ENCODE data around the gene CYP4F11. TPM values are rescaled to one million over a fixed set of nuclear protein-coding genes. Genes with fewer than 3 reads are reported as not detected.

The CYP4F11 gene
- total and polyA plus RNA-seq, 2 donors (not counting 3 experiments of a cell fraction or from before 2014, with no cell fraction given), result not detected

GRCh38 chr19:15937771-15938170 lies 3.4 kb upstream of the CYP4F11 start:
- ChIA-PET CTCF (no interaction called here), POLR2A (no interaction called here)
- no peak overlapping the region for H3K9ac ChIP-seq (replicated peaks; ENCODE audit: extremely low read depth, insufficient read depth, low read length)
- no TSS peak for BruUV-seq (replicated peaks)
- no peaks in the 10 kb centered on the region for H3K79me2 ChIP-seq (ENCODE audit: control insufficient read depth, insufficient read depth, low read length)
- H4K20me1 ChIP-seq (replicated peaks; ENCODE audit: control insufficient read depth, extremely low read depth, insufficient read depth, low read length), result no peaks in the 10 kb centered on the region
- H3K27me3 ChIP-seq (ENCODE audit: control insufficient read depth in 2 of 2, insufficient read depth in 2 of 2, low read length in 2 of 2), result peaks cover 0 to 6% of the 10 kb centered on the region in 2 experiments
- no peak overlapping the region for H3K27ac ChIP-seq (ENCODE audit: insufficient read depth, low read depth, low read length)
- intact Hi-C loops (cut with micrococcal nuclease) (no loop called here), dilution Hi-C loops (cut with MboI; ENCODE audit: extremely low pct_ligation_motif_present, low sequenced_read_pairs) (no loop called here)
- H3K36me3 ChIP-seq (ENCODE audit: control insufficient read depth in 2 of 2, extremely low read depth in 1 of 2, insufficient read depth in 2 of 2, low read length in 2 of 2), result no peaks in the 10 kb centered on the region
- no peak for FAIRE-seq
- no peak for DNase-seq (ENCODE audit: low read depth, low spot score)
- no peaks in the 10 kb centered on the region for H3K4me1 ChIP-seq (ENCODE audit: control insufficient read depth, extremely low read depth, insufficient read depth, low read length)
- H3K4me3 ChIP-seq (replicated peaks in 1 of 3; ENCODE audit: insufficient read depth in 1 of 3, low read depth in 1 of 3, low read length in 3 of 3), result no peak overlapping the region
- no peaks in the 10 kb centered on the region for H3K9me1 ChIP-seq (replicated peaks; ENCODE audit: control insufficient read depth, extremely low read depth, insufficient read depth, low read length)
- no peak overlapping the region for H2AFZ ChIP-seq (ENCODE audit: low read depth, low read length)
- TF ChIP-seq POLR2AphosphoS5 (IDR thresholded peaks at IDR 0.05; ENCODE audit: insufficient read depth, low read depth, low read length) (no peak), POLR2A (IDR thresholded peaks at IDR 0.05; ENCODE audit: low read depth, low read length) (no peak), JUN (IDR thresholded peaks at IDR 0.05; ENCODE audit: borderline replicate concordance, insufficient read depth, insufficient read length, low read depth) (no peak), EZH2 (IDR thresholded peaks at IDR 0.05; ENCODE audit: borderline replicate concordance, low read depth, low read length, severe bottlenecking) (no peak), MYC (IDR thresholded peaks at IDR 0.05; ENCODE audit: low read depth, low read length) (no peak), GATA2 (IDR thresholded peaks at IDR 0.05; ENCODE audit: insufficient read depth, insufficient read length, low read depth, low read length) (no peak), FOS (IDR thresholded peaks at IDR 0.05; ENCODE audit: borderline replicate concordance, insufficient read depth, low read length) (no peak), CTCF (IDR thresholded peaks at IDR 0.05; ENCODE audit: extremely low read depth in 1 of 2, insufficient read depth in 1 of 2, low read depth in 1 of 2, low read length in 2 of 2) (no peak), MAX (IDR thresholded peaks at IDR 0.05; ENCODE audit: insufficient read depth, insufficient read length) (no peak)
- no peaks in the 10 kb centered on the region for H3K9me3 ChIP-seq (replicated peaks; ENCODE audit: control insufficient read depth, insufficient read depth, low read length)
- no peak overlapping the region for H3K4me2 ChIP-seq (ENCODE audit: insufficient read depth, low read length)

All from endothelial cell of umbilical vein (primary cell).